Stimulated activated CD8-positive, alpha-beta memory T cell treated with anti-CD3 and anti-CD28 coated beads, Interleukin-4, amount 100 ng/mL, for 1 hour (primary cell): Measurements from ENCODE around the gene COBLL1.
"Not testable (repeated sequence)": the region's sequence is repeated elsewhere in the genome, so short reads cannot be mapped to it uniquely, and the experiment has no call there.

Experiments used
- DNase-seq, 2 donors: peaks; one replicate each; pipeline ENCODE4 v3.0.0-alpha.2; 2020; ENCODE audit warnings: low read depth in 2 of 2, low spot score in 1 of 2

COBLL1 gene

DNA sequence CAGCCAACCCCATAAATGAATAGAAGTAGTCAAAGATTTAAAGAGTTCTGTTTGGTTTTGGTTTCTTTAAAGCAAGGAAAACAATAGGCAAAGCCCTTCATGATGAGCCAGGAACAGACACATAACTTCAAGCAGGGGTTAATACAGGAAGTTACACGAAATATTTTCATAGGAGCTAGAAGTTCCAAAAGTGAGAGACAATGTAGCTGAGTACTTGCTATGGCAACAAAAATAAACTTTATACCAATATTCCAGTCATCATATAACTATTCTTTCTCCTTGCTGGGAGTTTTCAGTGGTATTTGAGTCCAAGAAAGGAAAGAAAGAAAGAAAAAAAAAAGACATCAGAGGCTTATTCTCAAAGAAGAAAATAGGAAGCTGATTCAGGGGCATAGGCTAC is 56.2 kb downstream of the COBLL1 start:
- no peak for DNase-seq

DNA sequence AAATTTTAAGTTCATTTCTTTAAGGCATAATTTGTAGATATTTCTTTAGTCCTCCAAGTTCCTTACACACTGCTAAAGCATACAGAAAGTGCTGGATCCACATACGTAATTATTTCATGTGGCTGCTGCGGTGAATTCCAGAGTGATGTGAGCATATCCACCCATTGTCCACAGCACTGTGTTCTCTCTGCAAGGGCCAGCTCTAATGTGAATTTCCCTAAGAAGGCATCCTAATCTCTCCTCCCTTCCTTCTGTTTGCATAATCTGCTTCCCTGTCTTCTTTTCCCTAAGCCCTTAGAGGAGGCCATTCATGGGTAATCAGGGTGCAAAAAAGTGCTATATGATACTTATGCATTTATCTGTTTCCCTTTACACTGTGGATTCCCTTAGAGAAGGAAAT is 57.2 kb downstream of the COBLL1 start:
- DNase-seq: no peak

DNA sequence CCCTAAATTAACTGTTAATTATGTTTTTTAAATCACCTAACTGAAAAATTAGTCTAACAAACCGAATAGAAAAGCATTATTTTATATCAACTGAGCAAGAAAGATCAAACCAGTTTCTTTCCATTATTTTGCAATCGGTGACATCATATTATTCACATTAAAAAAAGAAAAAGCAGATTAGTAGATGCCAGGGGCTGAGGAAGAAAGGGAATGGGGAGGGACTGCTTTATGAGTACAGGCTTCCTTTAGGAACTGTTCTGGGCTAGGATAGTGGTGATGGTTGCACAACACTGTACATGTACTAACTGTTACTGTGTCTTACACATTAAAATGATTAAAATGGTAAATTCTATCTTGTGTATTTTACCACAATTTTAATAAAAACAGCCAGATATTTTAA is 59.3 kb downstream of the COBLL1 start:
- DNase-seq: no peak

DNA sequence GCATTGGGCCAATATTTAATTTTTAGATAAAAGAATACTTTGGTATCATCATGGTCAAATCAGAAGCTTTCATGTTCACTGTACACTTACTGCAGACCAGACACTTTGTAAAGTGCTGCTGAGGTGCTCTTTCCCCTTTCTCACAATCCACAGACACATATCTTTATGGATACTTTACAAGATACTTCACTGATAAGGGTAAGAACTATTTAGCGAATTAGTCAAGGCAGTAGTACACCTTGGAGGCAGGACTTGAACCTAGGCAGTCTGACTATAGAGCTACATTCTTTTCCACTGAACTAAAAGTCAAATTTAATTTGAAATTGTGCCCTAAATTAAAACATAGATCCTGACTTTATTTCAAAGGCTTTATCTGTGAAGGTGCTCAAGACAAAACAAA is 60.2 kb downstream of the COBLL1 start:
- DNase-seq: no peak

DNA sequence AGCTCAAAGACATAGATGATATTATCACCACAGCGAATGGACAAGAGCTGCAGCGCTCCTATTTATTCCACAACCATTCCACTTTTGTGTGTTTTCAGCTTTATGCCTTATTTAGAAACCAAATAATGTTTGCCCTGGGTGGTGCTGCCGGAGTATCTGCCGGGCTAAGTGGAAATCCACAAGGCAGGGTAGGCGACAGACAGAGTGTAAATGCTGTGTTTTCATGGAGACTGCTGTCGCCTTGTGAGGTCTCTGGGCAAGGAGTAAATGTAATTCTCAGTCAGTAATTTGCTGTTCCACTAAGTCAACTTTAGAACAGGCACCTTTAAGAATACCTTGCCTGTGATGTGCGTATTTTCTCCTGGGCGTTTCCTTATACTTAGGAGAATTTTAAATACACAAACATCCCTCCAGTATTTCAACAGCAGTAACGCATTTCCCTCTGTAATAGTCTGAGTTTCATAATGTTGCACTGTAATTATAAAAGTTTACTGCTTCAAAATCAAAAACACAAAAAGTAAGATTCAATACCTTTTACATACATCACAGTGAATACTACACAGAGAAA is 60.9 kb downstream of the COBLL1 start:
- DNase-seq: no peak

DNA sequence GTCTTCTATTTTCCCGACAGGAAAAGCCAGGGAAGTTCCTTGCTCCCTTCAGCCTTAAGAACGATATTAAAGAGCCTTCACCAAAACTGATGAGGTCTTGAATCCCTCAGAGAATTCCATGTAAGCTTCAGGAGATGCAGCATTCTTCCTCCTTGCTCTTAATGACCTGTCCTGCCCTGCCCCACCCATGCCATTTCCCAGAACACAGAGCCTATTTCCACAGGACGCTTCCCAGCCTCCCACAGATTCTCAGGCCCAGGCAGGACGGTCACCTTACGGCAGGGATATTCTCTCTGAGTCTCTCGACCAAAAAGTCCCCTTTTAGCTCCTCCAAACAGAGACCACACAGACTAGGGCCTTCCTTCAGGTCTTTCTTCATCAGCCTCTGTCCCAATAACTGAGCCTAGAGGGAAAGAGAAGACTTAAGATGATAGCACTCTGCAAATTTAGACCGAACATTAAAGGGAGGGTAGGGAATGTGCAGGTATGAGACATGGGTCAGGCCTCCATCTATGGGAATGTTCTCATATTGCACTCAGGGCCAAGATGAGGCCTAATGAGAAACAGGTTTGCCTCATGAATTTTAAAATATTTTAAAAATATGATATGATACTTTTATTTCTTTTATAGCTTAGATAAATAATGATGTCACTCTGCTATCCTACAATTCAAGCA is 62.1 kb downstream of the COBLL1 start:
- no peak for DNase-seq

DNA sequence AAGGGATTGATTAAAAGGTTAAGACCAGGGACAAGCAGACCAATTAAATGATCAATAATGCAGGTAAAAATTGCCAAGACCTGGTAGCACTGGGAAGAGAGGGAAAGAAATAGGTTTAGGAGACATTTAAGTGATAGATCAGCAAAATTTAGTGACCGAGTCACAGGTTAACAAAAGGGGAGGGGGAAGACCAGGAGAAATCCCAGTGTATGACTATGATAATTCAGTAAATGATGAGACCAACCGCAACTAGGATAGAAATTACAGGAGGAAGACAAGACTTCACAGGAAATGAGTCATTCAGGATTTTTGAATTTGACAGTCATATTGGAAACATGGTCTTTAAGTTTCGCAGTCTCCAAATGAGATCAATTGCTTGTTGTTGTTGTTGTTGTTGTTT is 62.9 kb downstream of the COBLL1 start:
- no peak for DNase-seq

DNA sequence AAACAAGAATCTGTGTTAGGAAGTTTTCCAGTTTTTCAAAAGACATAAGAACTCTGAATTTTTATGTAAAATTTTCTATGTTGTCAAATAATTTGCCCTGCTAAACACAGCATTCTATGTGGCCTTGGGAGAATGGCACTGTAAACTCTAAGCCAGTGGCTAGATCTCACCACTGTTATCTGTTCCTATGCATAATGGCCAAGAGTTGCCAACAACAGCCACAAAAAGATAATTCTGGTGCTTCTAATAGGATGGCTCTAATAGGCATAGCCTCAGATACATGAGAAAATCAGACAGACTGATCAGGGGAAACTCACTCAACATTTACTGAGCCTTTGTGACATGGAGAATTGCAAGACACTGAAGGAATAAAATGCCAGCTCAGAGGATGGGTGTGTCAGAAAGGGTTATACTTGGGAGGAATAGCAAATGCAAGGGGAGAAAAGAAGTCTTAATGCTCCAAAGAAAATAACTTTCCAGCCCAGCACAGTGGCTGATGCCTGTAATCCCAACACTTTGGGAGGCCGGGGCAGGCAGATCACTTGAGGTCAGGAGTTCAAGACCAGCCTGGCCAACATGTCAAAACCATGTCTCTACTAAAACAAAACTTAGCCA is 63.7 kb downstream of the COBLL1 start:
- DNase-seq: no peak

DNA sequence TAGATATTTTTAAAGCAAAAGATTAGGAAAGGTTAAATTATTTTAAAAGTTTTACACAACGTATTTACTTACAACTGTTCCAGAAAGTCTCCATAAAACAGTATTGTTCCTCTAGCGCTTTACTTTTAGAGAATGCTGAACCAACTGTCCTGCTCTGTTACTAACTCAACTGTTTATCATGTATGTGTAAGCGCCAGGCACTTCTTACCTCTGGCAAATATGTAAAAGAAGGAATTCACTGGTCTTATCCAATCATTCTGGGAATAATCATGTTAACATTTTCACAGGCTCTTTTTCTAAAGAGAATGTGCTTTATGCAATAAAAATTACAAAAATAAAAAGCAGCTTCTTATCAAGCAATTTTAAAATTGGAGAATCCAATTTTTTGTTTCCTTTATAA is 68.0 kb downstream of the COBLL1 start:
- DNase-seq: no peak

DNA sequence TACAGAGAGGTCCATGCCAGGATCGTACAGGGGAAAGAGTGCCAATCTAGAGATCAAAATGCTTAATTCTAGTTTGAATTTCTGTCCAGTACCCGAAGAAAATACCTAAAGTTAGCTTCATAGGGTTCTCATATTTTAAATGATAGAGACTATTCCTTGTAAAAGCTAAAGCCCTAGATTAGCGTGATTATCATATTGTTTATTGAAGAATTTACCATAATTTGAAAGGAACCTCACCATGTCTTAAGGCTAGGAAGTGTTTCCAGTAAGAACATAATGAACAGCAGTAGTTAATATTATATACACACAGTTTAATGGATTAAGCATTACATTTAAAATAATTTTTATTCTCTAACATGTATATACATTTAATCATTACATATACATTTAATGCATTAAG is 68.5 kb downstream of the COBLL1 start:
- no peak for DNase-seq

DNA sequence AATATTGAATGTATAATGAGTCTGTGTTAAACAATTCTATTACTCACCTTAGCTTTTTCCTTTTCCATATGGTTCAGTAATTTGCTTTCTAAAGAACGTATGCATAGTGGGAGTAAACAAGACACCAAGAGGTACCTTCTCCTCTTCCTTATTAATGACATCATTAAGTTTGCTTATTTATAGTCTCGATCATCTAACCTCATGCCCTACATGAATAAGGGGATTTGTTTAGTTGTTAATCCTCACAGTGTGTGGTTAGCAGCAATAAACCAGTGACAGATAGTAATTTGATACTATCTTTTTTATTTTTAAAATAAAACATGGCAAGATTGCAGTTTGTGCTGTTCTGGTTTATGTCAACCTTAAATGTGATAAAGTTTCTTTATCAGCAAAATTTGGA is 69.7 kb downstream of the COBLL1 start:
- DNase-seq: no peak

DNA sequence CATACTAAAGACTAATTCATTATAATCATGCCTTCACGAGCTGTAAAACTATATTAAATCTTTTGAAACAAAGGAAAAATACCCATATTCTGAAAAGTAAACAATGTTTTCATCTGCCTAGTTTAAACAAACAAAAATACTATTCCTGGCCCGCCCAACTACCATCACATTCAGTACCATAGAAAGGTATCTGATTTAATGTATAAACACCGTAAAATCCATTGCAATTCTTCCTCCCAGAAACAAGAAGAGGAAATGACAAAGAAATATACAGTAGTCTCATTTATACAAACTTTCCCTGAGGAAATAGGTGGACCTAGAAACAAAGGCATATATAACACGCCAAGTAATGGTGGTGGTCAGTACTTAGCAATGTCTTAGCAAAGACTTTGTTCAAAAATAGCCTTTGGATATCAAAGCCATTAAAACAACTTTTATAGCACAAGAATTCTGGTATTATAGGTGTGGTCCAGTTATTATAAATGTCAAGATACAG is 71.2 kb downstream of the COBLL1 start:
- no peak for DNase-seq

DNA sequence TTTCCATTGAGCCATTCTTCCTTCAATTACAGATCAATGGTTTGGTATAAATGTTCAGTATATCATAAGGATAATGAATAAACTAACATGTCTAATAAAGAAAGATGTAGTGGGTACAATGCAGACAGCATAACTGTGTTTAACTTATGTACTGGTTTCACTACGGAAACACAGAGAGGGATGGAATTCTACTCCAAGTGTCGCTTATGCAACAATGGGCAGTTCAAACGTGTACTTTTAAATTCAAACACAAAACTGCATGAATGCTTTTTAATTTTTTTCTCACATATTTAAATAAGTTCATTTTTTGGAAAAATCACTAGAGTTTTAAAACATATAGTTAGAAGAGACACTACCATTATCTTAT is 74.7 kb downstream of the COBLL1 start:
- no peak for DNase-seq

DNA sequence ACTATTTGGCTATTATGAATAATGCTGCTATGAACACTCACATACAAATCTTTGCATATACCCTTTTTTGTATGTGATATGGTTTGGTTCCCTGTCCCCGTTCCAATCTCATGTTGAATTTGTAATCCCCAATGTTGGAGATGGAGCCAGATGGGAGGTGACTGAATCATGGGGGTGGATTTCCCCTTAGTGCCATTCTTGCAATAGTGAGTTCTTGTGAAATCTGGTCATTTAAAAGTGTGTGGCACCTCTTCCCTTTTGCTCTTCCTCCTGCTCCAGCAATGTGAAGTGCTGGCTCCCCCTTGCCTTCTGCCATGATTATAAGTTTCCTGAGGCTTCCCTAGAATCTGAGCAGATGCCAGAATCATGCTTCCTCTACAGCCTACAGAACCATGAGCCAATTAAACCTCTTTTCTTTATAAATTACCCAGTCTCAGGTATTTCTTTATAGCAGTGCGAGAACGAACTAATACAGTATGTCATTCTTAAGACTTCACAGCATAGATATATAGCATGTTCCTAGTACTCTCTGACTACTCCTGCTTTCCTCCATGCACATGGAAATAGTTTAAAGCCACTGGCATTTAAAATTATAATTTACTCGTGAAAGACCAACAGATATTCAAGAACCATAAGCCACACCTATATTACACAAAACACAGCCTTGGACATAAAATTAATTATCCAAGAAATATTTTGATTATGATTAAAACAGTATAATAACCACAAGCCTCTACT is 75.2 kb downstream of the COBLL1 start:
- DNase-seq: no peak

DNA sequence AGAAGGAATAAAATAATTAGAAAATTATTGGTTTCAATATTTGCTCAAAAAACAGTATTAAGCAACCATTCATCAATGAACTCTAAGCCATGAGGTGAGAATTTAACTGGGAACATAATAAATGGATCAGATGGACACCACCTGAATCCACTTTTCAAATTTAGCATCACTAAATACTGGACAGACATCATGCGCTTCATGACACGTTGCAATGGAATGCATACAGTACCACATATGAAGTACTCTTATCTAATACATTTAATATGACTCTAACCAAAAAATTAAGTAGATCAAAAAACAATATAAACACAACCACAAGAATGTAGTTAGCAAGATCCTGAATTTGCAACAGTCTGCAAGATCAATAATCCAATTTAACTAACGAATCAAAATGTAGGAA is 76.6 kb downstream of the COBLL1 start:
- no peak for DNase-seq

DNA sequence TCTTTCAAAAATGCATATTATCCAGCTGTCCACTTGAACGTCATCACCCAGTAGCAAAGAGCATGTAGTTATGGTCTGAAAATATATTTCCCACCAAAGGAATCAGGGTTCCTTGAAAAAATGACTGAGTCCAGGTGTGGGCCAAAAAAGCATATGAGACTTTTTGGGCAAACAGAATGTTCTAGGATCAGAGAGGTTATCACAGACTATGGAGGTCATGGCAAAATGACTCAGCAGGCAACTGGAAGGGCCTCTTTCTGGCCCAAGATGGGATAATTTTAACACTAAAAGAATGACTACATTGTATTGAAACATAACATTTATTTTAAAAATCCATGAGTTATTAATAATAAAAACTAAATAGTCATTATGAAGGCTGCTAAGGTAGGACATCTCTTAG is 77.1 kb downstream of the COBLL1 start:
- DNase-seq: no peak

DNA sequence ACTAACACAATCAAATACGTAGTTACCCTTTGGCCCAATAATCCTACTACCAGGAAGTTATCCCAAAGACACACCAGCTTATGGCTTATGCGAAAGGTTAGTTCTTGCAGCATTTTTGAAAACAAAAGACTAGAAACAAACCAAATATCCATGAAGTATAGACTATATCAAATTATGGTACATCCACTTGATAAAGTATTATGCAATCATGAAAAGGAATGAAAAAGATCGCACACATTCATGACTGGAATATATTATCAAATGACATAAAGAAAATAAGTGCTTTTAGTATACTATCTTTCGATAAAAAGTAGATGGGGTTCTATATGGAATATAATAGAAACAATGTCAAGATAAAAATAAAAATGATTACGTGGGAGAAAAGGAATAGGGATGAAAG is 78.2 kb downstream of the COBLL1 start:
- no peak for DNase-seq

DNA sequence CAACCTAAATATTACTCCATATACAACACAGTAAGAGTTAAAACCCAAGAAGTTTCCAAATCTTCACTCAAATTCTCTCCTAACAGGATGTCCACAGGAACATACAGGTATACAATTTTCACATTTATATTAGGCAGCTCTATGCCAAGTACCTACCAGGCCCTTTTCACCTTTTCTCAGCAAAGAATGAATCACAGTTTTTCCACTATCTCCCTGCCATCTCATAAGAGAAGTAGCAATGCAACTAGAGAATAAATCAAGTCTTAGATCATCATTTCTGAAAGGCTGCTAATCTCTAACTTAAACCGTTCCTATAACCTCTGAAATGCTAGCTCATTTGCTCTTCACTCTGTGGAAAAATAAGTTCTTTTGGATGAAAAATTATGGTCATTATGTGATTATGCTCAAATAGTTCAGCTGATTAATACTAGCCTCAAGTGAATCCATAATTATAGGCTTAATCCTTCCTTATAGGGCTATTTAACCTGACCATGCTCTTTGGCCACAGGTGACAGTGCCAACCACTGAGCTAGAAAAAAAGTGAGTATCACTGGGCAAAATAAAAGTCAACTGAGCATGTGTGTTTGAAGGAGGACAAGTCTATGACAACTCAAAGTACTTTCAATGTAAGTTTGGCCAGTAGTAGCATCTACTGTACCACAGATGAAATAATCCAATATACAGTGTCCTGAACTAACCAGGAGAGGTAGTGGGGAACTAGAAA is 79.7 kb downstream of the COBLL1 start:
- DNase-seq: no peak

DNA sequence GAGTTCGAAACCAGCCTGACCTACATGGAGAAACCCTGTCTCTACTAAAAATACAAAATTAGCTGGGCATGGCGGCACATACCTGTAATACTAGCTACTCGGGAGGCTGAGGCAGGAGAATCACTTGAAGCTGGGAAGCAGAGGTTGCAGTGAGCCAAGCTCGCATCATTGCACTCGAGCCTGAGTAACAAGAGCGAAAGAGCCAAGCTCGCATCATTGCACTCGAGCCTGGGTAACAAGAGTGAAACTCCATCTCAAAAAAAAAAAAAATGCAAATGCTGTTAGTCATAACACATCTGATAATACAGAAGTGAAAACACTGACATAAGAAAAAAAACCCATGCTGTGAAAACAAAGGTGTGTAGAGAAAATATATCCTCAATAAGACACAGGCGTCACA is 80.4 kb downstream of the COBLL1 start:
- DNase-seq: not testable (repeated sequence)

DNA sequence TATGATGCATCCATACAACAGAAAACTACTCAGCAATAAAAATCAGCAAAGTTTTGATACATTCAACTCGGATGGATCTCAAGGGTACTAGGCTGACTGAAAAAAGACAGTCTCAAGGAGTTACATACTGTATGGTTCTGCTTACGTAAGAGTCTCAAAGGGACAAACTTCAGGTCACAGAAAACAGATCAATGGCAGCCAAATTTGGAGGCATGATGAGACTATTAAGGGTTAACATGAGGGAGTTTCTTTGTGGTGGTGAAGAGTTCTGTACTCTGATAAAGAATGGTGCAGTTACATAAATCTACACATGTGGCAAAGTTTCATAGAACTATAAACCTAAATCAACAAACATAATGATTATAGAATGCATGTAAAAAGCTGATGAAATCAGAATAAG is 81.4 kb downstream of the COBLL1 start:
- no peak for DNase-seq

DNA sequence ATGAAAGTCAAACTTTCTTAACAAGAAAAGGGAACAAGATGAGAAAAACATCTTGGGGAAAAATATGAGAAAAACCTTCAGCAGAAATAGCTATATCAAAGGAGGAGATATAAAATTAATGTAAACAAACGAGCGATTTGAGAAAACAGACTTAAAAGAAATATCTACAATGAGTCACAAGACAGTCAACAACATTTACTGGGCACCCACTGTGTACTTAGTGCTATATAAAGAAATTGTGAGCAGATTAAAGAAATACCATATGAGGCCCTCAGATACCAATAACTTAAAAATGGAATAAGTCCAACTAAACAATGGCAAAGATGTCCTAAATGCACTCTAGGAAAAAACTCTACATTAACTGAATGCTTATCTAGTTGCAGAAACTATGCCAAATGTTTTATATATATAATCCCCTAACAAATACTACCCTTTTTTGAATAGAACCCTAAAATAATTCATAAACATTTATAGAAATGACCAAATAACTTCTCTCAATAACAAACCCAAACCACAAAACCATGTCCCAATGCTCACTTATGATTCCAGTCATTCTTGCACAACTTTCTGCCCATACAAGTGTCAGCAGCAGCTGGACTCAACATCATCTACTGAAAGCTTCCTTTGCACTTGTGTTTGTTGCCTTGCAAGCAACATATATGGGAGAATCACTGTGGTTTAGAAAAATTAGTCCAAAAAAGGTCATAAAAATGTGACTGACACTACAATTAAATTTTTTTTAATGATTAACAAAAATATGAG is 83.5 kb downstream of the COBLL1 start:
- DNase-seq: no peak
